HCT116 (cell line): ENCODE data around the gene CHTF18. TPM values are rescaled to one million over a fixed set of nuclear protein-coding genes. Genes with fewer than 3 reads are reported as not detected.

Experiments used
- ATAC-seq: fragments of 200-7000 bp; cut with Tn5 transposase; 2 replicates; pipeline ENCODE4 v1.9.1; 2020; ENCODE audit warnings: mild to moderate bottlenecking, moderate library complexity
- BruUV-seq: library from RNA; stranded (reverse); fragments of 400-500 nt; replicated peaks from 2 replicates; lab custom pipeline; 2021; lab: Mats Ljungman, UMichigan
- CTCF ChIA-PET: fragments of 300-600 bp; sonication (Branson Sonifier 250); formaldehyde crosslinking; loops from one replicate; lab custom pipeline; 2021; ENCODE audit warnings: antibody characterized with exemption; lab: Charles Lee
- POLR2A ChIA-PET: fragments of 300-600, 350-600 bp; sonication (Branson Sonifier 250); formaldehyde crosslinking; loops from one replicate; lab custom pipeline; 2021; ENCODE audit warnings: antibody characterized with exemption; lab: Charles Lee
- RAD21 ChIA-PET, 2 experiments: fragments of 300-600 bp; sonication (Branson Sonifier 250); formaldehyde crosslinking; loops; one replicate each; lab custom pipeline; 2023; ENCODE audit warnings: low total read pairs in 2 of 2; ENCODE audit not compliant: uncharacterized antibody in 2 of 2, unreplicated experiment in 2 of 2, low non-redundant PET in 1 of 2; lab: Charles Lee
- DNase-seq: peaks from one replicate; pipeline ENCODE4 v3.0.0-alpha.2; 2010; ENCODE audit warnings: low read depth, low spot score
- H2AFZ ChIP-seq: fragments of 200-600 bp; shearing (Covaris generic), sonication (generic); 2 replicates; pipeline ENCODE4 v1.6.1; 2017; ENCODE audit warnings: low read depth, mixed run types, mixed read lengths, antibody characterized with exemption, low read length; ENCODE audit not compliant: poor library complexity, severe bottlenecking
- H3K27ac ChIP-seq: 2 replicates; pipeline ENCODE4 v1.5.1; 2012; ENCODE audit warnings: low read depth, low read length
- H3K27me3 ChIP-seq: fragments of 200-600 bp; sonication (generic); 2 replicates; pipeline ENCODE4 v1.6.1; 2016; ENCODE audit warnings: mixed run types, low read length, mixed read lengths; ENCODE audit not compliant: insufficient read depth
- H3K36me3 ChIP-seq, 2 experiments: fragments of 200-500 bp in 1 of 2; fragments of 200-600 bp in 1 of 2; sonication (Bioruptor generic) in 1 of 2; sonication (generic) in 1 of 2; 2 replicates each; pipeline versions ENCODE4 v1.5.1 to v1.6.1; 2014 to 2016; ENCODE audit warnings: low read length in 2 of 2, inconsistent platforms in 1 of 2, mixed read lengths in 1 of 2, mixed run types in 1 of 2; ENCODE audit not compliant: insufficient read depth in 2 of 2, control insufficient read depth in 1 of 2
- H3K4me1 ChIP-seq, 2 experiments: fragments of 200-600 bp in 1 of 2; sonication (generic) in 1 of 2; 2 replicates each; pipeline versions ENCODE4 v1.5.1 to v1.6.1; 2012 to 2017; ENCODE audit warnings: low read length in 2 of 2, inconsistent platforms in 1 of 2, mild to moderate bottlenecking in 1 of 2, mixed read lengths in 1 of 2, mixed run types in 1 of 2, moderate library complexity in 1 of 2; ENCODE audit not compliant: insufficient read depth in 2 of 2, control insufficient read depth in 1 of 2
- H3K4me2 ChIP-seq: fragments of 200-600 bp; sonication (generic); 2 replicates; pipeline ENCODE4 v1.6.1; 2017; ENCODE audit warnings: mixed run types, low read length, mixed read lengths
- H3K4me3 ChIP-seq, 2 experiments: fragments of 200-600 bp in 1 of 2; sonication (generic) in 1 of 2; replicated peaks in 1 of 2; 2 replicates each; pipeline ENCODE4 v1.5.1; 2011 to 2016; ENCODE audit warnings: low read length in 2 of 2, control low read depth in 1 of 2, low read depth in 1 of 2, mild to moderate bottlenecking in 1 of 2, mixed read lengths in 1 of 2, mixed run types in 1 of 2
- H3K79me2 ChIP-seq: fragments of 200-600 bp; sonication (generic); 2 replicates; pipeline ENCODE4 v1.6.1; 2017; ENCODE audit warnings: mild to moderate bottlenecking, mixed run types, low read length, moderate library complexity, mixed read lengths; ENCODE audit not compliant: insufficient read depth
- H3K9ac ChIP-seq: fragments of 200-600 bp; sonication (generic); 2 replicates; pipeline ENCODE4 v1.6.1; 2016; ENCODE audit warnings: low read length, mixed read lengths
- H3K9me2 ChIP-seq: fragments of 200-600 bp; sonication (generic), shearing (Covaris generic); 2 replicates; pipeline ENCODE4 v1.6.1; 2017; ENCODE audit warnings: mixed run types, mild to moderate bottlenecking, moderate library complexity; ENCODE audit not compliant: insufficient read depth
- H3K9me3 ChIP-seq, 2 experiments: fragments of 200-500 bp in 1 of 2; fragments of 200-600 bp in 1 of 2; sonication (Bioruptor generic) in 1 of 2; sonication (generic) in 1 of 2; 2 replicates each; pipeline ENCODE4 v1.6.1; 2014 to 2017; ENCODE audit warnings: low read length in 2 of 2, mixed read lengths in 2 of 2, inconsistent platforms in 1 of 2, low read depth in 1 of 2, mild to moderate bottlenecking in 1 of 2, mixed run types in 1 of 2, moderate library complexity in 1 of 2; ENCODE audit not compliant: control insufficient read depth in 1 of 2, insufficient read depth in 1 of 2
- H4K20me1 ChIP-seq: fragments of 200-600 bp; sonication (generic), shearing (Covaris generic); 2 replicates; pipeline ENCODE4 v1.6.1; 2017; ENCODE audit warnings: mixed run types, mild to moderate bottlenecking, moderate library complexity; ENCODE audit not compliant: insufficient read depth
- CBX3 ChIP-seq: IDR thresholded peaks from 2 replicates; pipeline ENCODE4 v1.6.1; 2012; ENCODE audit warnings: low read depth
- EZH2 ChIP-seq: fragments of 200-600 bp; sonication (generic); IDR thresholded peaks from 2 replicates; pipeline ENCODE4 v1.6.1; 2017; ENCODE audit warnings: antibody characterized with exemption, mixed run types
- EZH2phosphoT487 ChIP-seq: fragments of 200-600 bp; IDR thresholded peaks from 2 replicates; pipeline ENCODE4 v1.6.1; 2018; ENCODE audit warnings: antibody characterized with exemption, borderline replicate concordance
- FOSL1 ChIP-seq: IDR thresholded peaks from 2 replicates; pipeline ENCODE4 v1.6.1; 2012; ENCODE audit warnings: low read depth
- RAD21 ChIP-seq: IDR thresholded peaks from 2 replicates; pipeline ENCODE4 v1.6.1; 2012; ENCODE audit warnings: low read depth, mild to moderate bottlenecking
- SIN3A ChIP-seq: IDR thresholded peaks from 2 replicates; pipeline ENCODE4 v1.6.1; 2012; ENCODE audit warnings: low read depth
- ZFX ChIP-seq: fragments of 450-650 bp; IDR thresholded peaks from 2 replicates; pipeline ENCODE4 v1.6.1; 2017
- intact Hi-C: fragments of 100-400 bp; cut with micrococcal nuclease; formaldehyde crosslinking; loops from 2 replicates; pipeline ENCODE4 v1.10.0; 2022
- total RNA-seq: library from RNA; stranded (reverse); gene quantifications from one replicate; pipeline ENCODE4 v1.2.1, GENCODE V29; 2021; ENCODE audit not compliant: unreplicated experiment
- TF ChIP-seq, protein P1 (sequence below): IDR thresholded peaks from 2 replicates; pipeline ENCODE4 v1.6.1; 2012
- TF ChIP-seq, protein P2 (sequence below): IDR thresholded peaks from 2 replicates; pipeline ENCODE4 v1.6.1; 2012

The CHTF18 gene
- total RNA-seq, 1 experiment from 2014 or later = 145 TPM

DNA sequence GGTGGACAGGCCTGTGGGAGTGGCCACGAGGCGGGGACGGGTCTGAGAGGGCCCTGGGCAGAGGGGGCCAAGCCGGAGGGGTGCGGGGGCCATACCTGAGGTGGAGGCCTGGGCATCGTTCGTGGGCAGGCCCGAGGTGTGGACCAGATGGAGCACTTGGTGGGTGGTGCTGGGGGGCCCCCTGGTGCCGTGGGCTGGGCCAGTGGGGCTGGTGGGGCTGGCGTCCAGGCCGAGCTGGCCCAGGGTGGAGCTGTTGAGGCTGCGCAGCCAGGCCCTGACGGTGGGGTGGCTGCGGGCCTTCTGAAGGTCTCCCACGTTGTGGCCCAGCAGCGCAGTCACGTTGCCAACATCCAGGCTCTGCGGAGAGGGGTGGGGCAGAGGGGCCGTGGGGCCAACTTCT lies 18.5 kb upstream of the CHTF18 start:
- ChIA-PET CTCF (no interaction called here), RAD21 (no interaction called here), POLR2A (no interaction called here)
- Histone ChIP-seq H3K36me3 (peaks cover 7 to 11% of the 10 kb centered on the region in 2 experiments; a peak in 3 of 4 replicates), H3K79me2 (no peaks in the 10 kb centered on the region), H3K4me3 (no peak overlapping the region), H4K20me1 (no peaks in the 10 kb centered on the region), H3K4me2 (no peak overlapping the region), H3K9ac (no peak overlapping the region), H2AFZ (no peak overlapping the region), H3K27me3 (no peaks in the 10 kb centered on the region), H3K27ac (no peak overlapping the region), H3K4me1 (peaks cover 22 to 27% of the 10 kb centered on the region in 2 experiments), H3K9me2 (no peaks in the 10 kb centered on the region), H3K9me3 (no peaks in the 10 kb centered on the region)
- DNase-seq (no peak), ATAC-seq (no peak)
- TF ChIP-seq EZH2 (no peak), EZH2phosphoT487 (no peak), ZFX (no peak), RAD21 (no peak), SIN3A (no peak), CBX3 (no peak), FOSL1 (no peak)
- TF ChIP-seq, protein P1, sequence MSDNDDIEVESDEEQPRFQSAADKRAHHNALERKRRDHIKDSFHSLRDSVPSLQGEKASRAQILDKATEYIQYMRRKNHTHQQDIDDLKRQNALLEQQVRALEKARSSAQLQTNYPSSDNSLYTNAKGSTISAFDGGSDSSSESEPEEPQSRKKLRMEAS = no peak
- TF ChIP-seq, protein P2, sequence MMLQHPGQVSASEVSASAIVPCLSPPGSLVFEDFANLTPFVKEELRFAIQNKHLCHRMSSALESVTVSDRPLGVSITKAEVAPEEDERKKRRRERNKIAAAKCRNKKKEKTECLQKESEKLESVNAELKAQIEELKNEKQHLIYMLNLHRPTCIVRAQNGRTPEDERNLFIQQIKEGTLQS = no peak
- no TSS peak for BruUV-seq
- intact Hi-C loops = no loop called here

DNA sequence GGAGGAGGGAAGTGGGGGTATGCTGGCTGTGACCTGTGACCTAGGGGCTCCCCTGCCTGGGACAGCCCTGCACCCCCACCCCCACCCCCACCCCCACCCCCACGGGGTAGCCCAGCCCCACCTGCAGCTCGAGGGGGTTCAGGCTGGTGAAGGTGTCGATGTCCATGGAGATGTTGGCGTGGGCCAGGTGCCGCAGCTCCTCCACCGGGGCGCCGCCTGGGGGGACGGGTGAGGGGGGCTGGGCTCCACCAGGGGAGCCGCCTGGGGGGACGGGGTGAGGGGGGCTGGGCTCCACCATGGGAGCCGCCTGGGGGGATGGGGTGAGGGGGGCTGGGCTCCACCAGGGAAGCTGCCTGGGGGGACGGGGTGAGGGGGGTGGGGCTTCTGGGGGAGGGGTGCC lies 18.0 kb upstream of the CHTF18 start:
- no peak for DNase-seq
- H3K27ac ChIP-seq = no peak overlapping the region
- POLR2A ChIA-PET = no interaction called here
- no TSS peak for BruUV-seq
- H3K9ac ChIP-seq = no peak overlapping the region
- H3K27me3 ChIP-seq = no peaks in the 10 kb centered on the region
- H3K4me2 ChIP-seq = no peak overlapping the region
- RAD21 ChIA-PET = no interaction called here
- intact Hi-C loops = no loop called here
- CTCF ChIA-PET = no interaction called here
- no peak overlapping the region for H2AFZ ChIP-seq
- H3K9me3 ChIP-seq = no peaks in the 10 kb centered on the region
- H3K9me2 ChIP-seq = no peaks in the 10 kb centered on the region
- TF ChIP-seq EZH2 = no peak
- H3K4me3 ChIP-seq = no peak overlapping the region
- no peaks in the 10 kb centered on the region for H4K20me1 ChIP-seq
- H3K36me3 ChIP-seq = peaks cover 7 to 11% of the 10 kb centered on the region in 2 experiments; a peak in 3 of 4 replicates
- H3K4me1 ChIP-seq = peaks cover 22 to 31% of the 10 kb centered on the region in 2 experiments
- no peaks in the 10 kb centered on the region for H3K79me2 ChIP-seq
- ATAC-seq = no peak
